ENCODE measurements around the gene LPP. TPM values are rescaled to one million over a fixed set of nuclear protein-coding genes. Genes with fewer than 3 reads are reported as not detected.

LPP gene
- total and polyA plus RNA-seq, 8 donors = 8.0 to 885 (median 305) TPM

- WGBS, 5 donors = 82 to 94% (median 90%) methylated on average over 4 of the region's 4 CpGs
- Histone ChIP-seq H3K27ac (no peak overlapping the region), H3K4me1 (peaks cover 0 to 36% (median 13%) of the 10 kb centered on the region in 4 donors), H3K36me3 (peaks cover 4 to 27% (median 25%) of the 10 kb centered on the region in 4 donors), H3K9me3 (no peaks in the 10 kb centered on the region), H3K4me3 (no peak overlapping the region), H3K27me3 (no peaks in the 10 kb centered on the region)
- intact Hi-C loops (cut with DNase I; ENCODE audit: low total_unique reads) = no loop called here
- TF ChIP-seq EP300 (IDR thresholded peaks at IDR 0.05) (no peak), POLR2A (IDR thresholded peaks at IDR 0.05) (no peak), POLR2AphosphoS5 (IDR thresholded peaks at IDR 0.05) (no peak)
- DNase-seq = no peak
These were observed 713.8 kb downstream of the LPP start for GRCh38 chr3:188867691-188868265.

- Histone ChIP-seq H3K36me3 (peaks cover 7 to 37% (median 35%) of the 10 kb centered on the region in 4 donors), H3K27ac (peak overlapping the region in 1 of 5 donors; percentile 15), H3K4me3 (no peak overlapping the region), H3K9me3 (no peaks in the 10 kb centered on the region), H3K27me3 (no peaks in the 10 kb centered on the region), H3K4me1 (peaks cover 0 to 25% (median 8%) of the 10 kb centered on the region in 4 donors)
- no peak for DNase-seq
- TF ChIP-seq POLR2A (IDR thresholded peaks at IDR 0.05) (no peak), POLR2AphosphoS5 (IDR thresholded peaks at IDR 0.05) (no peak), CTCF (IDR thresholded peaks at IDR 0.05) (no peak), EP300 (IDR thresholded peaks at IDR 0.05) (no peak)
- 86 to 98% (median 89%) methylated on average over 1 of the region's 1 CpG for WGBS, 5 donors
- intact Hi-C loops (cut with DNase I; ENCODE audit: low total_unique reads) = no loop called here
These were observed 714.8 kb downstream of the LPP start for GRCh38 chr3:188868803-188869202.

GRCh38 chr3:188869628-188870027, 715.7 kb downstream of the LPP start:
- TF ChIP-seq CTCF (IDR thresholded peaks at IDR 0.05) (no peak), POLR2A (IDR thresholded peaks at IDR 0.05) (no peak), POLR2AphosphoS5 (IDR thresholded peaks at IDR 0.05) (no peak), EP300 (IDR thresholded peaks at IDR 0.05) (no peak)
- peak overlapping the region in 1 of 5 donors; percentile 15 for H3K27ac ChIP-seq
- H3K9me3 ChIP-seq = no peaks in the 10 kb centered on the region
- 87 to 95% (median 91%) methylated on average over 3 of the region's 3 CpGs for WGBS, 5 donors
- H3K36me3 ChIP-seq = peaks cover 16 to 45% (median 43%) of the 10 kb centered on the region in 4 donors
- DNase-seq = no peak
- intact Hi-C loops (cut with DNase I; ENCODE audit: low total_unique reads) = no loop called here
- peaks cover 0 to 17% (median 2%) of the 10 kb centered on the region in 4 donors for H3K4me1 ChIP-seq
- no peaks in the 10 kb centered on the region for H3K27me3 ChIP-seq
- H3K4me3 ChIP-seq = no peak overlapping the region

- no peaks in the 10 kb centered on the region for H3K27me3 ChIP-seq
- no peaks in the 10 kb centered on the region for H3K9me3 ChIP-seq
- H3K36me3 ChIP-seq = peaks cover 21 to 53% (median 51%) of the 10 kb centered on the region in 4 donors
- no peak overlapping the region for H3K4me3 ChIP-seq
- DNase-seq = no peak
- TF ChIP-seq CTCF (IDR thresholded peaks at IDR 0.05) = no peak
- no peak for TF ChIP-seq POLR2AphosphoS5 (IDR thresholded peaks at IDR 0.05)
- no peak for TF ChIP-seq POLR2A (IDR thresholded peaks at IDR 0.05)
- no peak for TF ChIP-seq EP300 (IDR thresholded peaks at IDR 0.05)
- intact Hi-C loops (cut with DNase I; ENCODE audit: low total_unique reads) = no loop called here
- 85 to 94% (median 89%) methylated on average over 8 of the region's 8 CpGs for WGBS, 5 donors
- peaks cover 0 to 9% (median 0%) of the 10 kb centered on the region in 4 donors for H3K4me1 ChIP-seq
- no peak overlapping the region for H3K27ac ChIP-seq
These were observed 716.5 kb downstream of the LPP start for GRCh38 chr3:188870431-188870830.

- H3K9me3 ChIP-seq = no peaks in the 10 kb centered on the region
- intact Hi-C loops (cut with DNase I; ENCODE audit: low total_unique reads) = no loop called here
- DNase-seq = no peak
- H3K27ac ChIP-seq = no peak overlapping the region
- H3K4me3 ChIP-seq = no peak overlapping the region
- WGBS, 5 donors = 89 to 100% (median 91%) methylated on average over 1 of the region's 1 CpG
- peaks cover 16 to 57% (median 53%) of the 10 kb centered on the region in 4 donors for H3K36me3 ChIP-seq
- no peaks in the 10 kb centered on the region for H3K4me1 ChIP-seq
- no peak for TF ChIP-seq POLR2A (IDR thresholded peaks at IDR 0.05)
- no peak for TF ChIP-seq EP300 (IDR thresholded peaks at IDR 0.05)
- TF ChIP-seq POLR2AphosphoS5 (IDR thresholded peaks at IDR 0.05) = no peak
- no peak for TF ChIP-seq CTCF (IDR thresholded peaks at IDR 0.05)
- H3K27me3 ChIP-seq = no peaks in the 10 kb centered on the region
These were observed 720.6 kb downstream of the LPP start for GRCh38 chr3:188874576-188874975.

Data from stomach (tissue), 9 donors.